Medulla oblongata (tissue), 1 donor: Measurements from ENCODE around the gene MILR1.

ENCODE experiments used
- DNase-seq: peaks from one replicate; pipeline ENCODE4 v3.0.0-alpha.2; 2015; ENCODE audit errors: extremely low spot score

Gene MILR1

GRCh38 chr17:64503341-64503740 lies 54.4 kb downstream of the MILR1 start:
- no peak for DNase-seq

GRCh38 chr17:64503821-64504768 lies 55.2 kb downstream of the MILR1 start:
- DNase-seq = no peak

GRCh38 chr17:64504769-64505339 lies 55.9 kb downstream of the MILR1 start:
- DNase-seq = no peak

GRCh38 chr17:64505340-64506200 lies 56.7 kb downstream of the MILR1 start:
- peak; percentile 92 for DNase-seq

- DNase-seq = peak; percentile 95
These were observed 57.3 kb downstream of the MILR1 start, which contains the start of gene DDX5 for GRCh38 chr17:64506201-64506575. Gene DDX5, minus strand, starts transcription at chr17:64506289. Its CDS starts 170 bp downstream, at chr17:64506119.

GRCh38 chr17:64506576-64507412 lies 57.9 kb downstream of the MILR1 start, which contains the start of gene CEP95:
Gene CEP95, plus strand, starts transcription at chr17:64506977. Its CDS starts 121 bp downstream, at chr17:64507098.
- DNase-seq = peak; percentile 97

- DNase-seq = peak; percentile 82
These were observed 58.5 kb downstream of the MILR1 start for GRCh38 chr17:64507413-64507782.

GRCh38 chr17:64508683-64509082 lies 59.8 kb downstream of the MILR1 start:
- DNase-seq = no peak

- no peak for DNase-seq
These were observed 60.3 kb downstream of the MILR1 start for GRCh38 chr17:64509179-64509578.

- DNase-seq = no peak
These were observed 66.5 kb downstream of the MILR1 start for GRCh38 chr17:64515419-64515818.

GRCh38 chr17:64515829-64516228 lies 66.9 kb downstream of the MILR1 start:
- no peak for DNase-seq
